ENCODE results near the gene CYB5A.

DNA sequence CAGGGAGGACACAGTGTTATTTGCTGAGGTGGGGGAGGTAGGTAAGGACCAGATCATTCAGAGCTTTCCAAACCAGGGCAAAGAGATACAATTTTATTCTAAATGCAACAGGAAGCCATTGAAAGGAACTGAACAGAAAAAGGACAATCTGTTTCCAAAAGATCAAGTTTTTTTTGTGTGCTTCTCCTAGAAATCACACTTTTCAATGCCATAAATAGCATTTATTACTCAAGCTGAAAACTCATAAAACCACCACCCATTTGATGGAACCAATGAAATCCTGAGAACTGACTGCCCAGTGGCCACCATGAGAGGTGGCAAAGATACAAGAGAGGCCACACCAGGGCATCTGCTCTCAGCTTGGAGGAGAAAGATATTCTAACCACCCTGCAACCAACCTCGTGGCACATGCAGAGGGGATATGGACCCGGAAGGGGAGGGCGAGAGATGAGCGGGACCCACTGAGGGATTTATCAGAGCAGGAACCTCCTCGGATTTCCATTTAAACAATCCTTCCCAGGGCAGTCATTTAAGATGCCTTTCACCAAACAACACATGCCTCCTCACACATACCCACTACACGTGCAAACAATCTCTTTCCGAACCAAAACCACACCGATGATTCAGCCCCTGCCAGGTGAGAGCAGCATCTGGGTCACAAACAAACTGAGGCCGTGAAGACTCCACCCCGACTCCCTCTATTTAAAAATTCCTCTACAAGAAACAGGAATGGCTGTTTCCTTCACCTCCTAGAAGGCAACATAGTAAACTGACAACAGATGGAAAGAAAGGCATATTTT lies 8.8 kb downstream of the CYB5A start:
- TF ChIP-seq, protein P1, sequence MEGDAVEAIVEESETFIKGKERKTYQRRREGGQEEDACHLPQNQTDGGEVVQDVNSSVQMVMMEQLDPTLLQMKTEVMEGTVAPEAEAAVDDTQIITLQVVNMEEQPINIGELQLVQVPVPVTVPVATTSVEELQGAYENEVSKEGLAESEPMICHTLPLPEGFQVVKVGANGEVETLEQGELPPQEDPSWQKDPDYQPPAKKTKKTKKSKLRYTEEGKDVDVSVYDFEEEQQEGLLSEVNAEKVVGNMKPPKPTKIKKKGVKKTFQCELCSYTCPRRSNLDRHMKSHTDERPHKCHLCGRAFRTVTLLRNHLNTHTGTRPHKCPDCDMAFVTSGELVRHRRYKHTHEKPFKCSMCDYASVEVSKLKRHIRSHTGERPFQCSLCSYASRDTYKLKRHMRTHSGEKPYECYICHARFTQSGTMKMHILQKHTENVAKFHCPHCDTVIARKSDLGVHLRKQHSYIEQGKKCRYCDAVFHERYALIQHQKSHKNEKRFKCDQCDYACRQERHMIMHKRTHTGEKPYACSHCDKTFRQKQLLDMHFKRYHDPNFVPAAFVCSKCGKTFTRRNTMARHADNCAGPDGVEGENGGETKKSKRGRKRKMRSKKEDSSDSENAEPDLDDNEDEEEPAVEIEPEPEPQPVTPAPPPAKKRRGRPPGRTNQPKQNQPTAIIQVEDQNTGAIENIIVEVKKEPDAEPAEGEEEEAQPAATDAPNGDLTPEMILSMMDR (conservative IDR thresholded peaks at IDR 0.05) = no peak
- no peak for TF ChIP-seq ZFX (IDR thresholded peaks at IDR 0.05)
